ENCODE results near the gene PTPN6.

The PTPN6 gene

DNA sequence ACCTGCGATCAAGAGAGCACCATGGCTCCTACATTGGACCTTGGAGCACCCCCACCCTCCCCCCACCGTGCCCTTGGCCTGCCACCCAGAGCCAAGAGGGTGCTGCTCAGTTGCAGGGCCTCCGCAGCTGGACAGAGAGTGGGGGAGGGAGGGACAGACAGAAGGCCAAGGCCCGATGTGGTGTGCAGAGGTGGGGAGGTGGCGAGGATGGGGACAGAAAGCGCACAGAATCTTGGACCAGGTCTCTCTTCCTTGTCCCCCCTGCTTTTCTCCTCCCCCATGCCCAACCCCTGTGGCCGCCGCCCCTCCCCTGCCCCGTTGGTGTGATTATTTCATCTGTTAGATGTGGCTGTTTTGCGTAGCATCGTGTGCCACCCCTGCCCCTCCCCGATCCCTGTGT lies 9.4 kb upstream of the PTPN6 start:
- no peak for DNase-seq (ENCODE audit: low read depth, low spot score)

DNA sequence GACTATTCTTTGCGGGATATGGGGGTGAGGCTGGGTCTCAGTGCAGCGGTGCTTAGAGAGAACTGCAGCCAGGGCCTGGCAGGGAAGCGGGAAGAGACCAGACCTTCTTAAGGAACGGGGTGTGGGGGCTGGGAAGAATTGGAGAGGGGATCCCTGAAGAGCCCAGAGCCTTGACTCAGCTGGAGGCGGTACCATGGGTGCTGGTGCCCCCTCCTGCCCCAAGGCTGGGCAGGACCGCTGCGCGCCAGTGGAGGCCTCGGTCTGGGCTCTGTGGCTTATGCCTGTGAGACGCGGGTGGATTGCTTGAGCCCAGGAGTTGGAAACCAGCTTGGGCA lies 8.9 kb upstream of the PTPN6 start:
- no peak for DNase-seq (ENCODE audit: low read depth, low spot score)

DNA sequence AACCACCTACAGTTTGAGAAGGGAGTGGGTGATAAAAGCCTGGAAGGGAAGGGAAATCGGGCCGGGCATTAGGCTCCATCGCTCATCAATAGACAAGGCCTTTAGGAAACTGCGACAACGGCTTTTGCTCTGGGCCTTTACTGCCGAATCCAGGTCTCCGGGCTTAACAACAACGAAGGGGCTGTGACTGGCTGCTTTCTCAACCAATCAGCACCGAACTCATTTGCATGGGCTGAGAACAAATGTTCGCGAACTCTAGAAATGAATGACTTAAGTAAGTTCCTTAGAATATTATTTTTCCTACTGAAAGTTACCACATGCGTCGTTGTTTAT lies 7.8 kb upstream of the PTPN6 start:
- peak; percentile 93 for DNase-seq (ENCODE audit: low read depth, low spot score)

DNA sequence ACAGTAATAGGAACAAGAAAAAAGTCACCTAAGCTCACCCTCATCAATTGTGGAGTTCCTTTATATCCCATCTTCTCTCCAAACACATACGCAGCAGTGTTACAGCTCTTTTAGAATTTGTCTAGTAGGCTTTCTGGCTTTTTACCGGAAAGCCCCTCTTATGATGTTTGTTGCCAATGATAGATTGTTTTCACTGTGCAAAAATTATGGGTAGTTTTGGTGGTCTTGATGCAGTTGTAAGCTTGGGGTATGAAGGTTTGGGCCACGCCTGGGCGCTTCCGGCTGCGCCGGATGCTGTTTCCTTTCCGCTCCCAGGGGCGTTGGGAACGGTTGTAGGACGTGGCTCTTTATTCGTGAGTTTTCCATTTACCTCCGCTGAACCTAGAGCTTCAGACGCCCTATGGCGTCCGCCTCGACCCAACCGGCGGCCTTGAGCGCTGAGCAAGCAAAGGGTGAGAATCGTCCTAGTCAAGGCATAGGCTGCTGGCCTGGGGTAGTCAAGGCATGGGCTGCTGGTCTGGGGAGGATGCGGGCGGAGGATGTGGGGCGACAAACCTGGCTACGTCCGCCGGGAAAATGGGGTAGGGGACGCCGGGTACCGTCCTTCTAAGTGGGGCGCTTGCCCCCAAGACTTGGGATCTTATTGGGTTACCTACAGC lies 7.3 kb upstream of the PTPN6 start, which contains the start of the genes C12orf57 and RNU7-1:
Gene C12orf57, plus strand, starts transcription at position 301 of the 659 bp plus-strand sequence. Its CDS starts 100 bp downstream, at position 401.
Gene RNU7-1, plus strand, starts transcription at position 95 of the 659 bp plus-strand sequence.
- peak; percentile 99 for DNase-seq (ENCODE audit: low read depth, low spot score)

DNA sequence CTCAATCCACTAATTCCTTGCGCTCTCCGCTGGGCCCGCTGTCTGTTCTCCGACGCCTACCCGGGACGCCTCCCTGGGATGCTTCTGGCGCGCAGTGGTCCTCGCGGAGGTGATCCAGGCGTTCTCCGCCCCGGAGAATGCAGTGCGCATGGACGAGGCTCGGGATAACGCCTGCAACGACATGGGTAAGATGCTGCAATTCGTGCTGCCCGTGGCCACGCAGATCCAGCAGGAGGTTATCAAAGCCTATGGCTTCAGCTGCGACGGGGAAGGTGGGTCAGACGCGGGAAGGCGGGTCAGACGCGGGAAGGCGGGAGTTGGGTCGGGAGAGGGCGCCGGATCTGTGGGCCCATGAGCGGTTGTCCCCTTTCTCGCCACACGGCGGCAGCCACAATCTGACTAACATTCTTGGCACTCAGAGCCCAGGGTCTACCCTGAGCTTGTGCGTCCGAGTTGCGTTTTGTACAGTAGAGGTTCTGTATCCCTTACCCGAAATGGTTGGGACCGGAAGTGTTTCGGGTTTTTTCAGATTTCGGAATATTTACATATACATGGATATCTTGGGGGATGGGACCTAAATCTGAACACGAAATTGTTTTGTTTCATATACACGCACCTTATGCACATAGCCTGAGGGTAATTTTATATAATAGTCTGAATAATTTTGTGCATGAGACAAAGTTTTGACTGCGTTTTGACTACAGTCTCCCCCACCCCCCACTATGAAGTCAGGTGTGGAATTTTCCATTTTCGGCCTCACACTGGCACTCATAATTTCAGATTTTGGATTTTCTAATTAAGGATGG lies 6.6 kb upstream of the PTPN6 start:
- peak; percentile 96 for DNase-seq (ENCODE audit: low read depth, low spot score)

DNA sequence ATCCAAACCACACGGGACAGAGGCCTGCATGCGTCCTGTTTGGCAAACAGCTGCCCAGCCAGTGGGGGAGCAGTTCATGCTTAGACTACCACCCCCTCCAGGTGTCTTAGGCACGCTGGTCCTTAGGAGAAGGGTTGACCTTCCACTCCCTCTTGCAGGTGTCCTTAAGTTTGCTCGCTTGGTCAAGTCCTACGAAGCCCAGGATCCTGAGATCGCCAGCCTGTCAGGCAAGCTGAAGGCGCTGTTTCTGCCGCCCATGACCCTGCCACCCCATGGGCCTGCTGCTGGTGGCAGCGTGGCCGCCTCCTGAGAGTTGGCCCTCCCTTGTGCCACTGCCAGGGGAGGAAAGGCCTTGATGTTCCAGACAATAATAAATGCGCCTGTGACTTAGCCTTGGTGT lies 5.5 kb upstream of the PTPN6 start:
- DNase-seq (ENCODE audit: low read depth, low spot score): no peak

DNA sequence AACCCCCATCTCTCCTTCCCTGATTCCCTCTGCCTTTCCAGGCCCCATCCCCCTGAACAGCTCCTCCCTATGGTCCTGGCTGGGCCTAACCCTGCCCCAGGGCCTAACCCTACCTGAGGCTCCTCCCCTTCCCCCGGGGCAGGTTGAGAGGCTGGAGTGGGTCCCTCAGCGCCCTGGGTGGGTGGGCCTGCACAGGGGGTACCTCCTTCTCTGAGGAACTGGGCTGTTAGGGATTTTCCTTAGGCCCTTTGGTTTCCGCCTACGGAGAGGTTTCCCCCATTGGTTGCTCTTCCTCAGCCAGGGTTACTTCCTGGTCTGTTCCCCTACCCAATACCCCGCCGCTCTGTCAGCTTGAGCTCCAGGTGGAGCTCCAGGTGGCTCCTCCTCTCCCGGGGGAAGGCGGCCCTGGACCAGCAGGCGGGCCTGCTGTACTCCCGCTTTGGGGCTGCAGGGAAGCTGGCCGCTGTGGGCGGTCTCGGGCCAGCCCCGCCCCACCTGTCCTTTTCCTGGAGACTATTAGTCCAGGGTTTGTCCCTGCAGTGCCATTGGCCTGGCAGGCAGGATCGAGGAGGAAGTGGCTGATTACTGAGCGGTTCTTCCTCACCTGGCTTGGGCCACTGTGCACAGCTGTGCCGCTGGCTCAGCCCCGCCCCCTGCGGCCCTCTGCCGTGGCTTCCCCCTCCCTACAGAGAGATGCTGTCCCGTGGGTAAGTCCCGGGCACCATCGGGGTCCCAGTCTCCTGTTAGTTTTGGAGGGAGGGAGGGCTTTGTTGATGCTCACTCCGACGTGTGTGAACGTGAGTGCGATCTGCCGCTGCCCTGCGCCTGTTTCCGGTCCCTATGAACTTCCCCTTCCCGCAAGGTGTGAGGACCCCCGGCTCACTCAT lies 4.9 kb upstream of the PTPN6 start:
- peak; percentile 98 for DNase-seq (ENCODE audit: low read depth, low spot score)

DNA sequence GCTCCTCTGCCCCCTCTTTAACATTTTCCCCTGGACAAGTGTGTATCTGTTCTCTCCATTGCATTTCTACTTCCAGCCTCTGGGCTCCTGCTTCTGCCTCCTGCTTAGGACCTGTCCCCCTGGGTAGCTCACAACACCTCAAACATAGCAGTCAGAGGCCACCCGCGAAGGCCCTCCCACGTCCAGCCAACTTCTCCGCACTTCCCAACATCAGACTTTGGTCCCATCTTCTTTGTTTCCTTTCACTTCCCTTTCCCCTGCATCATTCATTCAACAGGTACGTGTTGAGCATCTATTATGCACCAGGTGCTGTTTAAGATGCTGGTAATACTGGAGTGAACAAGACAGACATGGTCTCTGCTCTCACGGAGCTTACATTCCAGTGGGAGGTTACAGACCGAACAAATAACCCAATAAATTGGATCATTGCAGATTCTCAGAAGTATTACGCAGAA lies 4.2 kb upstream of the PTPN6 start:
- DNase-seq (ENCODE audit: low read depth, low spot score): no peak

DNA sequence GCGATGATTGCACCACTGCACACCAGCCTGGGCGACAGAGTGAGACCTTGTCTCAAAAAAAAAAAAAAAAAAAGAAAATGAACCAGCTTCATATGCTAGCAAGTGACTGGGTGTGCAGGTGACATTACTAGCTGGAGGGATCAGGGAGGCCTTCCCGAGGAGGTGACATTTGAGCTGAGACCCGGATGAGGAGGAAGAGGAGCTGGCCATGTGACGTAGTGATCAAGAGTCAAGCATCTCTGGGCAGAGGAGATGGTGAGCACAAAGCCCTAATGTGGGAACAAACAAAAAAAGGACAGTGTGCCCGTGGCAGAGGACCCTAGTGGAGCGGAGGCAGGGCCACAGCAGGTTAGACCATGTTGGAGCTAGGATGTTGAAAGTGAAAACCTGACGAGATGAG lies 3.5 kb upstream of the PTPN6 start:
- DNase-seq (ENCODE audit: low read depth, low spot score): no peak

DNA sequence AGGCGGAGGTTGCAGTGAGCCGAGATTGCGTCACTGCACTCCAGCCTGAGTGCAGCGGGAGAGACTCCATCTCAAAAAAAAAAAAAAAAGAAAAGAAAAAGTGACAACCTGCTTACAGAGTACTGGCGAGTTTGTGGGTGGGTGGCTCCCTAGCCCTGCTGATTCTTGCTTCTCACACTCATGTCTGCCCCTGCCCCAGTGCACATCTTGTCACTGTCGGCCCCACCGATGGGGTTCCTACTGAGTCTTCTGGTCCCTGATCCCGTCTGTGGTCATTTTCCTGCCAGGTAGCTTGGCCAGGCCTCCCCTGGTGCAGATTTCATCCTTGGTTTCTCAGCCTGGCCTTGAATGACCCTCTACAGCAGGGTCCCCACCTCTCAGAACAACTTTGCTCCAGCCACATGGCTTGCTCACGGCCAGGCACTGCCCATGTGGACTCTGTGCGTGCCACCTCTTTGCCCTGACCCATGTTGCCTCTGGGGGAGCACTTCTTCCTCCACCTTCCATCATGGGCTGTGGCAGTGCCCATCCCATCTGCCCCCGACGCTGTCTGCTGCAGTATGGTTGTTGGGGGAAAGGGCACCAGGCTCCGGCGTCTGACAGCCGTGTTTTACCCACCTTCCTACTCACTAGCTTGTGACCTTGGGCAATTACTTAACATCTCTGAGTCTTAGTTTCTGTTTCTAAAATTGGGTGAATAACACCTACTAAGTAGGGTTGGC lies 2.1 kb upstream of the PTPN6 start:
- DNase-seq (ENCODE audit: low read depth, low spot score): no peak

DNA sequence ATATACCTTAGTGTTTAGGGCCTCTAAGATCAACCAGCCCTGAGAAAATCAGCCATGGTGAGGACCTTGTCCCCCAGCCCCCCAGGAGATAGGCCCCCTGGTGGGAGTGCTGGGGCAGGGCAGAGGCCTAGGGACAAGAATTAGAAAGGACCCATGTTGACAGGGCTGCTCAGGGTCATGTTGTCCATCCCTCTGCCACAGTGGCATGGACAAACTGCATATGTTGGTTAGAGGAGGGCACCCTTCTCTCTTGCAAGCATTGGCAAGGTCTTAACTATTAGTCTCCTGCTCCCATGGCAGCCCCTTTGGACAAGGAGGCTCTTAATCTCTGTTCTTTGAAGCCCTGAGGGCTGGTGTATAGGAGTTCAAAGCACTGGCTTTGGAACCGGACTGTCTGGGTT lies 755 bp upstream of the PTPN6 start:
- DNase-seq (ENCODE audit: low read depth, low spot score): peak; percentile 39

DNA sequence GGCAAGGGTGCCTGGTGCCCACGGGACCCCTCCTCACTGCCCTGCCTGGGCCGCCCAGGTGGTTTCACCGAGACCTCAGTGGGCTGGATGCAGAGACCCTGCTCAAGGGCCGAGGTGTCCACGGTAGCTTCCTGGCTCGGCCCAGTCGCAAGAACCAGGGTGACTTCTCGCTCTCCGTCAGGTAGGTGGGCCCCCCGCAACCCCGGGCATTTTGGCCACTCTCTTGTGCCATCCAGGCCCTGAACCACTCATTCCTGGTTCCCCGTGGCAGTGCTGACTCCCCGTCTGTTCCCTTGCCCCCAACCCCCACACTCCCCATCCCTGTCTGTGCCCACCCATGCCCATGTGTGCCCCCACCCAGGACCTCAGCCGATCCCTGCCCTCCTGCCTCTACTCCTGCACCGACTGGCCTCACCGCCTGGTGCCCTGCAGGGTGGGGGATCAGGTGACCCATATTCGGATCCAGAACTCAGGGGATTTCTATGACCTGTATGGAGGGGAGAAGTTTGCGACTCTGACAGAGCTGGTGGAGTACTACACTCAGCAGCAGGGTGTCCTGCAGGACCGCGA lies 480 bp downstream of the PTPN6 start:
- DNase-seq (ENCODE audit: low read depth, low spot score): no peak

DNA sequence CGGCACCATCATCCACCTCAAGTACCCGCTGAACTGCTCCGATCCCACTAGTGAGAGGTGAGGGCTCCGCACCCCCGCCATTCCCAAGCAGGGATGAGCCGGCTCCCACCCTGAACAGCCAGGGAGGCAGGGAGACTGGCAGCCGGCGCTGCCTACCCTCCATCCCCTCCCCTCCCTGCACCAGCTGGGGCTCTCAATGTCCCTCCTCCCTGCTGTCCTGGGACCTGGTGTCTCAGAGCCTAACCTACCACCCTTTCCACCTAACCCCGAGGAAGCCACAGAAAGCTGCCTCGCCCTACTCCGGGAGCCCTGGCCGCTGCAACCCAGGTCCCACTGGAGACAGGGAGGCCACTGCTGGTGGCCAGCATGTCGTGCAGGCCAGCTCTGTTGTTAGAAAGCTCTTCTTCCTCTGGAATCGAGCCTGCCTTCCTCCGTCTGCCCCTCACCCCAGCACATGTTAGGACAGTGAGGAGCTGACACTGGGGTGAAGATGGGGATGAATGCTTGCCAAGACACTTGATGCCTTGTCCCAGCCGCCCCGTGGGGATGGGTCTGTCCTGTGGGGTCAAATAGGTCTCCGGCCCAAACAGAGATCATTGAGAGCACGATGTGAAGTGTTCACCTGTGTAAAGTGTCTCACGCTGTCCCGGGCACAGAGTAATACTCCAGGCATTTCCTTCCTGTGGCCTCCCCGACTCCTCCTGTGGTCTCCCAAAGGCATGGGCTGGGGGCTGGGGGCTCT lies 1.1 kb downstream of the PTPN6 start:
- DNase-seq (ENCODE audit: low read depth, low spot score): no peak

DNA sequence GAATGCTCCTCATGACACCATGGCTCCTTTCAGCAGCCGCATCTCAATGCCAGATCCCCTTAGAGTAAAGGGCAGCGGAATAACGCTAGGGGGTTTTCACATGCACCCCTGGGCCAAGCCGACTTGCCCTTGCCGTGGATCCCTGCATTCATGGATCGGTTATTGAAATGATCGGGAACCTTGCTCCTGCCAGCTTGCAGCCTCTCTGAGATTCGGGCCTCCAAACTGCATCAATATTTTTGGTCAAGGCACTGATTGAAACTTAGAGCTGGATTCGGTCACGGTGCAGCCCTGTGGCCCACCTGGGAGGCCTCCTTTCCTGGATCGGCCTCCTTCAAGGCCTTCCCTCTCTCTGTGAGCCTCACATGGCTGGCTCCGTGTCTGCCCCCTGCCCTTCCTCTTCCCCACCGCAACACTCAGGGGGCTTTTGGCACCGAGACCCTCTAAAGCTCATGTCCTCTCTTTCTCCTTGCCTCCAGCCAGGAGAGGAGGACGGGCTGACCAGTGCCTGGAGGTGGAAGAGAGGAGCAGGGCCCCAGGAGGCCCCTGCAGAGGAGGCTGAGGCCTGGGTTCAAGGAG lies 1.8 kb downstream of the PTPN6 start:
- DNase-seq (ENCODE audit: low read depth, low spot score): no peak

DNA sequence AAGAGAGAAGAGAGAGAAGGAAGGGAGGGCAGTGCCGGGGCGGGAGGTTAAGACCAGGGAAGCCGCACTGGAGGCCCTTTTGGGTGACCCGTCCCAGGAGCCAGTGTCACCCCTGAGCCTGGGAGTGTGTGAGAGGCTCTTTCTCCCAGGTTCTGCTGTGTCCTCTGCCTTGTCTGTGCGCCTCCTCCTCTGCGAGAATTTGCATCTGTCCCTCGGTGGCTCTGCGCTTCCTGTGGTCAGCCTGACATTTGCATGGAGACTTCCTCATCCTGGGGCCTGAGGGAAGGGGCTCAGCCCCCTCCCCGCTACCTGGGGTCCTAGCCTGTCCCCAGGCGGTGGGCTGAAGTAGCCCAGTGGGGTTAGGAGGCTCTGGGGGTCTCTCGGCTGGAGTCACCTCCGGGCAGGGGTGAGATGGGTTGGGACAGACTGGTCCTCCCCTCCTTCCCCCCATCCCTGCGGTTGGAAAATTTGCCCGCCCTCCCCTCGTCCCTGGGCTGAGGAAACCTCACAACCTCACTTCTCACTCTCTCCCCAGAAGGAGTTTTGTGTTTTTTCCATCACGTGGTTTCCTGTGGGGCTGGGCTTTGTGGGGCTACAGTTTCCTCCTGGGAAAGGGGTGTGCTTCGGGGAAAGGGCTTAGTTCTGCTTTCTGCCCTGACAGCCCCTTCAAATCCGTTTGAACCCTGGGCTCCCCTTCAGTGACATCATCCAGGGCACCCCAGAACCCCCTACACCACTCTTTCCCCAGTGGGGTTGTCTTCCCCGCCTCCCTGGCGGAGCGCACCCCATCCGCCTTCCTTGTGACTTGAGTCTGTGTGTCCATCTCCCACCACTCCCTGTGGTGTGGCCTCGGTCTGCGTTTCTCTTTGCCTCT lies 2.5 kb downstream of the PTPN6 start:
- no peak for DNase-seq (ENCODE audit: low read depth, low spot score)

DNA sequence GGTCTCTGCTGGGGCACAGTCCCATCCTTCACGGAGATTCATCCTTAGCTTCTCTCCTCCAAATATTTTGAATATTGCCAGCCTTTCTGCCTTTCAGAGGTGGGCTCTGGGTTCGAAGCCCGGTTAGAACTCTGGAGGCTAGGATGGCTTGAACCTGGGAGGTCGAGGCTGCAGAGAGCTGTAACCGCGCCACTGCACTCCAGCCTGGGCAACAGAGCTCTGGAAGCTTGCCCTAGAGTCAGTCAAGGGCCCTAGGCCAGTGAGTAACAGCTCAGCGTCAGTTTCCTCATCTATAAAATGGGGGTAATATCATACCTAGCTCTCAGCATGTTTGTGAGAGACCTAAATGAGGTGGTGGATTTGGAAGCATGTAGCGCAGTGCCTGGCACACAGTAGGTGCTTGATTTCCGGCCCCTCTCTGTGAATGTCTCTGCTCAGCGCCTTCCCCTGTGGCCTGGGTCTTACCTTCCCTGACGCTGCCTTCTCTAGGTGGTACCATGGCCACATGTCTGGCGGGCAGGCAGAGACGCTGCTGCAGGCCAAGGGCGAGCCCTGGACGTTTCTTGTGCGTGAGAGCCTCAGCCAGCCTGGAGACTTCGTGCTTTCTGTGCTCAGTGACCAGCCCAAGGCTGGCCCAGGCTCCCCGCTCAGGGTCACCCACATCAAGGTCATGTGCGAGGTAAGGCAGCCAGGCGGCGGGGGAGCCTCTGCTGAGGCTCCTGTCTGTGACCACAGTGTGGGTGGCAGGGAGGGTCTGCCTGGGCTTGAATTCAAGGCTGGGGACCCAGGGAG lies 3.4 kb downstream of the PTPN6 start:
- no peak for DNase-seq (ENCODE audit: low read depth, low spot score)

DNA sequence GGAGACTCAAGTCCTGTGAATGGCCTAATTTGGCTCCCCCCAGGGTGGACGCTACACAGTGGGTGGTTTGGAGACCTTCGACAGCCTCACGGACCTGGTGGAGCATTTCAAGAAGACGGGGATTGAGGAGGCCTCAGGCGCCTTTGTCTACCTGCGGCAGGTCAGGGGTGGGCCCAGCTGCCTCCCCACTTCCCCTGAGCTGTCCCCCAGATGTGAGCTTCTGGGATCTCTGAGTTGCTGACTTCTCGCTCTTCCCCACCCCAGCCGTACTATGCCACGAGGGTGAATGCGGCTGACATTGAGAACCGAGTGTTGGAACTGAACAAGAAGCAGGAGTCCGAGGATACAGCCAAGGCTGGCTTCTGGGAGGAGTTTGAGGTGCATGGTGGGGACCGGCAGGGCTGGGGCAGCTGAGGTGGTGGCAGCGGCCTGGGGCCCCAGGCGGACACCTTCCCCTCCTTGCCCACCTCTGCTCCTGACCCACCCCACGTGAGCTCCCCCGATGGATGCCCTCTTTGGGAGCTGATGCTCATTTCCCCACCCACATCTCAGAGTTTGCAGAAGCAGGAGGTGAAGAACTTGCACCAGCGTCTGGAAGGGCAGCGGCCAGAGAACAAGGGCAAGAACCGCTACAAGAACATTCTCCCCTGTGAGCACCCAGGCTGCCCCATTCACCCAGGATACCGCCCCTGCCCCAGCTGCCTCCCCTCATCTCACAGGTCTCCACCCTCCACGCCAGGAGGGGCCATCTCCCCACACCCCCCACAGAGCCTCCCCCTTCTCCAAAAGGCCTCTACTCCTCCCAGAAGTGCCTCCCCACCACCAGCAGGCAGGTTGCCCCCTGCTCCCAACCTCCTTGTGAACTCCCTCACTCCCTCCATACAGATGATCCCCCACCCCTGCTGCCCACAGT lies 4.2 kb downstream of the PTPN6 start:
- DNase-seq (ENCODE audit: low read depth, low spot score): no peak

All from ELF-1 (cell line).